GM21390 (cell line): Measurements from ENCODE around the gene NLGN3.

ENCODE experiments used
- ATAC-seq: cut with Tn5 transposase; IDR thresholded peaks from one replicate; pipeline ENCODE4 v1.9.1; 2021; ENCODE audit not compliant: unreplicated experiment

NLGN3 gene

DNA sequence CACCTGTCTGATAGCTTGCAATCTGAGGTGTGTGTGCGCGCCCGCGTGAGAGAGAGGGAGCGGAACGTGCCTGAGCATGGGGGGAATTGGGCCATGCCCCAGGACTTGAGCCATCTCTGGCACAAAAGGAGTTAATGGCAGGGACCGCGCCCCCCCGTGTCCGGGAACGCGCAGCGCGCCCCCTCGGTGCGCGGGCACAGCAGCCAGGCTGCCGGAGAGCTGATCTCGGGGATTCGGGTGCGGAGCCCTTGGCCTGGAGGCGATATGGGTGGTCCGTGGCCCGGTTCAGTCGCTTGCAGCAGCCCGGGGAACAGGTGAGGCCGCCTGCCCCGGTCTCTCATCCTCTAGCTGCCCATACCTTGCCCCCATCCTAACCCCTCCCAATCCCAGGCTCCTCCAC lies at the start of gene NLGN3:
TSS of gene NLGN3 (plus strand) at position 191 of the 400 bp plus-strand sequence. CDS start 2,909 bp downstream, outside the sequence.
- ATAC-seq: no peak

DNA sequence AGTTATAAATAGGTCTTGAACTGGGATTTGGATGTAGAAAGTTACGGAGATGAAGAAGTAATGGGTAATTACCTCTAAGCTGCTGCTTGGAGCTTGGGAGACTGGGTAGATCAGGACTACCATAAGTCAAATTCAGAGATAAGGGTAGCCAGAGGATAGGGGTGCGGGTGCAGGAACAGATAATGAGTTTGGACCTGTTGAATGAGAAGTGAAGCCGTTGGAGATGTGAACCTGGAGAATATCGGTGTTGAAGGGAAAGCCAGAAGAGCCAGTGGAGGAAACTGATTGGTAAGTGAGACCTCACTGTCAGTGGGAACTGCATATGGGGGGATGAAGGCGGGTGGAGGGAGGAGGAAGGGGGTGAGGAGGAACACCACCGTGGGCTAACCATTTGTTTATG lies 49.6 kb upstream of the NLGN3 start:
- ATAC-seq: no peak

DNA sequence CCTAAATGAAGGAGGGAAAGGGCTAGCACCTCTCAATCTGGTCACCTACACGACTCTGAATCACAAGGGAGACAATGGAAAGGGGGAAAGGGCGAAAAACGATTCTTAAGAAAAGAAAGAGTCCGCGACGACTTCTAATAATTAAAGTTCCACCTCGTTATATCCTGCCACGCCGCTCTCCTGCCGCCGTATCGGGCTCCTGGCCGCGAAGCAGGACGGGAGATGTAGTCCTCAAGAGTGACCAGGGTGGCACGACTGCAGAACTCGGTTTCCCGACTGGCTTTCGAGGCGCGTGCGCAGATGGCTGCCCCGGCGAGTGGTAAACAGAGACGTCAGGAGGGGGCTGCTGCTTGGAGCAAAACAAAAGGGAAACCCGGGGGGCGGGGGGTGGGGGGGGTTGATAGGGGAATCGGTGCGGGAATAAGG lies 49.1 kb upstream of the NLGN3 start, which contains the start of gene FOXO4:
TSS of gene FOXO4 (plus strand) at position 297 of the 426 bp plus-strand sequence. CDS start 678 bp downstream, outside the sequence.
- ATAC-seq: peak; percentile 91

DNA sequence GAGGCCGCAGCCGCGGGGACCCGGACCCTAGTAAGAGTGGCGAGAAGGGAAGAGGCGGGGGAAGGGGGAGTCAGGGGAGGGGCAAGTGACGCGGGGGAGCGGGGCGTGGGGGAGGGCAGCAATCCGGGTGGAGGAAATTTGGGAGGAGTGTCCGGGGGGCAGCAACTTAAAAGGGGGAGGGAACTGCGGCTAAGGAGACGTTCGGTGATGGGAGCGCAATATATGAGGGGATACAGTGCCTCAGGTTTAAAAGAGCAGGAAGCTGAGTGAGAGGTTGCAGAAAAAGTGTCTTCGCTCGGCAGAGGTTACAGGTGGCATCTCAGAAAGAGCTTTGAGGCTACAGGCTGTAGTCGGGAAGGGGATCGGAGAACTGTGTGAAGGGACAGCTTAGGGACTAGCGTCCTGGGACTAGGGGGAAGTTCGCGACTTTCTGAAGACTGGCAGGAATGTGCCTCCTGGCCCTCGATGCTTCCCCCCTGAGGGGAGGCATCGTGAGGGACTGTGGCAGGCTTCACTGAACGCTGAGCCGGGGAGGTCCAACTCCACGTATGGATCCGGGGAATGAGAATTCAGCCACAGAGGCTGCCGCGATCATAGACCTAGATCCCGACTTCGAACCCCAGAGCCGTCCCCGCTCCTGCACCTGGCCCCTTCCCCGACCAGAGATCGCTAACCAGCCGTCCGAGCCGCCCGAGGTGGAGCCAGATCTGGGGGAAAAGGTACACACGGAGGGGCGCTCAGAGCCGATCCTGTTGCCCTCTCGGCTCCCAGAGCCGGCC lies 48.5 kb upstream of the NLGN3 start:
- ATAC-seq: peak; percentile 8

DNA sequence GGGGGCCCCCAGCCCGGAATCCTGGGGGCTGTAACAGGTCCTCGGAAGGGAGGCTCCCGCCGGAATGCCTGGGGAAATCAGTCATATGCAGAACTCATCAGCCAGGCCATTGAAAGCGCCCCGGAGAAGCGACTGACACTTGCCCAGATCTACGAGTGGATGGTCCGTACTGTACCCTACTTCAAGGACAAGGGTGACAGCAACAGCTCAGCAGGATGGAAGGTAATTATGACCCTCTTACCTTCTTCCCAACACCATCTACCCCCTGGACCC lies 47.9 kb upstream of the NLGN3 start:
- no peak for ATAC-seq

DNA sequence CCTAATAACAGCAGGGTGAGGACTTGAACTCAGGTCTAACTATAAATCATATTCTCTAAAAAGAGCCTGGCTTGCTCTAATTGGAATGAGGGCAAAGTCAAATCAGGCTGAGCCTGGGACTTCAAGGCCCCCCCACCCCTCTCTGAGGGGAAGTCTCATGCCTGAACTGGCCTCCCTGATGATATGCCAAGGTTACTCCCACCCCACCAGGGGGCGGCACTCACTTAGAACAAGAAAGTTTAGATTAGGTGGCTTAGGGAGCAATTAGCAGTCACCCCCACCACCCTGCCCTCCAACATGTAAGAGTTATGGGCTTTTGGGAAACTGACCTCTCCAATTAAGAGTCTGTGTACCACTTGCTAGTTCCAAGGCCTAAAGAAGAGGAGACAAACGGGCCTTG lies 46.3 kb upstream of the NLGN3 start:
- ATAC-seq: no peak

DNA sequence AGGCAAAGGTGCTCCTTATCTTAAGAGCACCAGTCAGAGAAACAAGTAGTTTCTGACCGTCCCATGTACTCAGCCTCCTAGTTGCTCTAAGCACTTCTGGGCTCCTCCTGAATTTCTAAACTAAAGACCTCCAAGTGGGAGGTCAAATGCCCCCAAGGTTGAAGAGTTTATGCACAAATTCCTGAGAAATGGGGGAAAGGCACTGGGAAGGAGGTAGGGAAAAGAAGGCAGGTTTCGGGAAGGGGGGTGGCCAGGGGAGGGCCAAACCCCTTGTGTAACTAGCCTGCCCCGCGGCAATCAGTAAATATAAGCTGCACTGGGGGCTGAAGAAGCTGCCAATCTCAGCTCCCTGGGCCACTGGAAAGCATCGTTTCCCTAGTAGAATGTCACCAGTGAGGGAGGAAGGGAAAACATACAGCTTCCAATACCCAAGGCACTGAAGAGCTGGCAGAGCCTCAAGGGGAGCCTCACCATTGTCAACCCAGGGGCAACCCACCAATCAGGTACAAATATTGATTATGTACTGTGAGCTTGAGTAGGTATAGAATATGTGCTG lies 45.6 kb upstream of the NLGN3 start:
- no peak for ATAC-seq

DNA sequence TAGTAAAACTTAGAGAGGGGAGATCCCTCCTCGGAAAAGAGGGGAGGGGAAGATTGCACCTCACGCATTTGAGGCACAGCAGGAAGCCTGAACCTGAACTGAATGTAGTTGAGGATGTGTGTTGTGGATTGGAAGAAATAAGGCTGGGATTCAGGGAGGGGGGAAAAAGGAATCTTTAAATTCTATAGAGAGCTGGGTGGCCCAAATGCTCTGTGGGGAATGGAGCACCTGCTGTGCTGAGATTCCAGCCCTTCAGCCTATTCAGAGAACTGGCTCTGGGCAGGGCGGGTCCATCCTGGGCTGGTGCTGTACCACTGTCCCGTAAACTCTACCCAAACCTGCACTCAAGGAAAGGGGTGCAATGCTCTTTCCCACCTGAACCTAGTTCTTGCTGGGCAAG lies 44.9 kb upstream of the NLGN3 start:
- ATAC-seq: no peak

DNA sequence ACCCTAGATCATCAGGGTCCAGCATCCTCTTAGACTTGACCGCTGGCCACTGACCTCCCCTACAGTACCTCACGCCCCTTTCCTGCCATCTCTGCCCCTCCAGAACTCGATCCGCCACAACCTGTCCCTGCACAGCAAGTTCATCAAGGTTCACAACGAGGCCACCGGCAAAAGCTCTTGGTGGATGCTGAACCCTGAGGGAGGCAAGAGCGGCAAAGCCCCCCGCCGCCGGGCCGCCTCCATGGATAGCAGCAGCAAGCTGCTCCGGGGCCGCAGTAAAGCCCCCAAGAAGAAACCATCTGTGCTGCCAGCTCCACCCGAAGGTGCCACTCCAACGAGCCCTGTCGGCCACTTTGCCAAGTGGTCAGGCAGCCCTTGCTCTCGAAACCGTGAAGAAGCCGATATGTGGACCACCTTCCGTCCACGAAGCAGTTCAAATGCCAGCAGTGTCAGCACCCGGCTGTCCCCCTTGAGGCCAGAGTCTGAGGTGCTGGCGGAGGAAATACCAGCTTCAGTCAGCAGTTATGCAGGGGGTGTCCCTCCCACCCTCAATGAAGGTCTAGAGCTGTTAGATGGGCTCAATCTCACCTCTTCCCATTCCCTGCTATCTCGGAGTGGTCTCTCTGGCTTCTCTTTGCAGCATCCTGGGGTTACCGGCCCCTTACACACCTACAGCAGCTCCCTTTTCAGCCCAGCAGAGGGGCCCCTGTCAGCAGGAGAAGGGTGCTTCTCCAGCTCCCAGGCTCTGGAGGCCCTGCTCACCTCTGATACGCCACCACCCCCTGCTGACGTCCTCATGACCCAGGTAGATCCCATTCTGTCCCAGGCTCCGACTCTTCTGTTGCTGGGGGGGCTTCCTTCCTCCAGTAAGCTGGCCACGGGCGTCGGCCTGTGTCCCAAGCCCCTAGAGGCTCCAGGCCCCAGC lies 43.8 kb upstream of the NLGN3 start:
- ATAC-seq: no peak

DNA sequence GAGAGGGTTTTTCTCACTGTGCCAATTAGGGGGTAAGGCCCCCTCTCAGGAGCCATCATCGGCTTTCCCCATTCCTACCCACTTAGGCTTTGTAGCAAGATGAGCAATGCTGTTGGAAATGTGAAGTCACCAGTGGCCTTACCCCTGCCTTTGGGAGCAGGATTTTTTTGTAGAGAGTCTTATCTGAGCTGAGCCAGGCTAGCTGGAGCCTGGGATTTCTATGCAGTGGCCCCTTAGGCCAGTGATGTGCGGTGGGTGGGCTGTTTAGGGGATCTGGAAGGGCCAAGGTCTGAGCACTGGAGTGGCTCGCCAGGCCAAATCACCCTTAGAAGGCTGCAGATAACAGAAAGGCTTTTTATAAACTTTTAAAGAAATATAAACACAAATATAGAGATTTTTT lies 42.3 kb upstream of the NLGN3 start:
- no peak for ATAC-seq

DNA sequence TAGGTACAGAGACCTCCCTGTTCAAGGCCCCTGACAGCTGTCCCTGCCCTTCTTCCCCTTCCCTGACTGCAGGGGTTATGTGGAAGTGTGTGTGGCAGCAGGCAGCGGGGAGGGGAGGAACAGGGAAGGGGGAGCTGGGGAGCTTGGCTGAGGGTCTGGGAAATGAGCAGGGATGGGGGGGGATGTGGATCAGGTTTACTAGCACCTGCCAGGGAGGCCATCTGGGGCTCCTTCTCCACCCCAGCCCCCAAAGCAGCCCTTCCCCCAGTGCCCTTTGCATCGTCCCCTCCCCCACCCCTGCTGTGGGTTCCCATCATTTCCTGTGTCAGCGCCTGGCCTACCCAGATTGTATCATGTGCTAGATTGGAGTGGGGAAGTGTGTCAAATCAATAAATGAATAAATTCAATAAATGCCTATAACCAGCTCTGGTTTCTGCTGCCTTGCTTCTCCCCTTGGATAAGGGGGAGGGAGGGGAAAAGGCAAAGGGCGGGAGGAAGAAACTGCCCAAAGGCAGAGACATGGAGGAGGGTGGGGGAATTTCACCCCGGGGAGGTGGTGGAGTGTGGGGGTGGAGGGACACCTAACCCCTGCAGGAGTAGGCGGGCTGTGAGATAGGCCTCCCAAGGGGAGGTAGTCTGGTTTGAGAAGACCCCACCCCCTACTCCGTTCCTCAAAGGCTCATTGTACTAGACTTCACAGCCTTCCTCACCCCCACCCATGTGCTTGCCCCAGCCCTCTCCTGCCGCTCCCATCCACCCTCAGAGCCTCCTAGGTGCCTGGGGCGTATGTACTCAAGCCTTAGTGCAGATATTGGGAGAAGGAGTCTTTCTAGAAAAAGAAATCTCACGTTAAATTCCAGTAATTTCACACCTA lies 41.3 kb upstream of the NLGN3 start:
- ATAC-seq: no peak

DNA sequence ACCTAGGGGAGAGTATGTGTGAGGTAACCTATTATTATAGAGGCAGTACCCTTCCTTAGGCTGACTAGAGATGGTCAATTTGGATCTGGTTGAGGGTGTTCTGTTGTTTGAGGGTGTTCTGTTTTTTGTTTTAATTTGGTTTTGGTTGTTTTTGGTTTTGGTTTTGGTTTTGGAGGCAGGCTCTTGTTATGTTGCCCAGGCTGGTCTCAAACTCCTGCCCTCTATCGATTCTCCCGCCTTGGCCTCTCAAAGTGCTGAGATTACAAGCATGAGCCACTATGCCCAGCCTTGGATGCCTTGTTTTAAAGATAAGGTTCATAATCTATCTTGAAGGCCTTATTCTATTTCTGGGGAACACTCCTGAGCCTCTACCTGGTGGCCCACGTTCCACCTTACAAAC lies 39.0 kb upstream of the NLGN3 start:
- no peak for ATAC-seq

DNA sequence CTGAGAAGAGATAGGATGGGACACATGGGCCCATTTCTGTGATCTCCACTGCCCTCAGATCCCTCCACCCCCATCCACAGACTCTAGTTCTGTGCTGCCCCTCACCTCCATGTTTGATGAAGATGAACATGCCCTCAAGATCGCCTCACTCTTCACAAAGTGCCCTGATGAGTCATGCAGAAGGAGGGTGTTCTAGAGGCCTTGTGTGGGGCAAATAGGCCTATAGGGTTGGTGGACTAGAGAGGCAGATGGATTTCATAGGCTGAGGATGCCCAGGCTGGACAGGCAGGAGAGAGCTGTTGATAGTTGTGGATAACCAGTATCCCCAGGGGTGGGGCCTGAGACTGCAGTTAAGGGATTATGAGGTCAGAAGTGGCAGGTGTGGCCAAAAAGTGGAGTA lies 38.2 kb upstream of the NLGN3 start, which contains the start of gene CXorf65:
TSS of gene CXorf65 (minus strand) at position 314 of the 400 bp plus-strand sequence. CDS start at position 130, 184 bp downstream.
- ATAC-seq: no peak

DNA sequence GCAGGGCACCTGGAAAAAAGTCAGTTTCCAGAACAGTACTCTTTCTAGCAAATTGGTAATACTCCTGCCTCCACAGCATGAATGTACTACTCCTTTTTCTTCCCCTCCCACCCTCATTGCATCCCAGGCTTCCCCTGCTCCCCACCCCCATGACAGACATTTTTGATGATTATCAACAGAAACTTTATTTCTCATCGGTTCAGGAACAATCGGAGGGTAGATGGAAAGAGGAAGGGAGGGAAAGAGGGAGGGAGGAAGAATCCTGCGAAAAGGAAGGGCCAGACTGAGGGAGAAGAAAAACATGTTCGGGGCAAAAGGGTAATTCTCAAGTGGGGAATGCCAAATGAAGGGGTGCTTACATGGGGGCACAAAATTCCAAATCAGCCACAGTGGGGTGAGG lies 37.4 kb upstream of the NLGN3 start:
- ATAC-seq: no peak

DNA sequence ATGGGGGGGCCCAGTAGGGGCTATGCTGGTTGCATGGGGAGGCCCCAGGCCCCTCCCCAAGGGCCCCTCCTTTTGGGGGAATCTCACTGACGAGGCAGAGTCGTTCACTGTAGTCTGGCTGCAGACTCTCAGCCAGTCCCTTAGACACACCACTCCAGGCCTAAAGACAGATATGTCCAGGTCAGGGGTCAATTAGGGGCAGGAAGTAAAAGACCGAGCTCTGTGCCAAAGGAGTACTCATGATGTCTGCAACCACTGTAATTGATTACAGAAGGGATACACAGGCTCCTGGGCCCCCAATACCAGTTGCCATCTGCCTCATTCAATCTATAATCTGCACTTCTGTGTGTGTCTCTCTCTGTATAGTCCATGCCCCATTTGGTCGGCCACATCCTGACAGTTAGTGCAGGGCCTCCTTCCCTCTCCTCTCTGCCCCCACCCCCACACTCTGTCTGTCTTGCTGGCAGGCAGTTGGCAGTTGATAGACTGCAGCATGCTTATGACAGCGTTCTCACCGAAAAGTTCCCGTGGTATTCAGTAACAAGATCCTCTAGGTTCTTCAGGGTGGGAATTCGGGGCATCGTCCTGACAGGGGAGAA lies 36.8 kb upstream of the NLGN3 start:
- no peak for ATAC-seq

DNA sequence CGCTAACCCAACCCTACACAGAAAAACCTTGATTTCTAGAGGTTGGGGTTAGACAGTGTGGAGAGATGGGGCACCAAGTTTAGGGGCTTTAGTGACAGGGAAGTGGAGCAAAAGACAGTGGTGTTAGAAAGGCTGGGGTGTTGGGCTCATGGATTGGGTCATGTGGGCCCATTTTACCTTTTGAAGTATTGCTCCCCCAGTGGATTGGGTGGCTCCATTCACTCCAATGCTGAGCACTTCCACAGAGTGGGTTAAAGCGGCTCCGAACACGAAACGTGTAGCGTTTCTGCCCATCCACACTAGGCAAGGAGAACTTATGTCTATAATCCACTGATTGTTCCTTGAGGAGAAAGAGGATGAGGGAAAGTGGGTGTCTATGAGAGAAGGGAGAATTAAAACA lies 35.6 kb upstream of the NLGN3 start:
- ATAC-seq: no peak

DNA sequence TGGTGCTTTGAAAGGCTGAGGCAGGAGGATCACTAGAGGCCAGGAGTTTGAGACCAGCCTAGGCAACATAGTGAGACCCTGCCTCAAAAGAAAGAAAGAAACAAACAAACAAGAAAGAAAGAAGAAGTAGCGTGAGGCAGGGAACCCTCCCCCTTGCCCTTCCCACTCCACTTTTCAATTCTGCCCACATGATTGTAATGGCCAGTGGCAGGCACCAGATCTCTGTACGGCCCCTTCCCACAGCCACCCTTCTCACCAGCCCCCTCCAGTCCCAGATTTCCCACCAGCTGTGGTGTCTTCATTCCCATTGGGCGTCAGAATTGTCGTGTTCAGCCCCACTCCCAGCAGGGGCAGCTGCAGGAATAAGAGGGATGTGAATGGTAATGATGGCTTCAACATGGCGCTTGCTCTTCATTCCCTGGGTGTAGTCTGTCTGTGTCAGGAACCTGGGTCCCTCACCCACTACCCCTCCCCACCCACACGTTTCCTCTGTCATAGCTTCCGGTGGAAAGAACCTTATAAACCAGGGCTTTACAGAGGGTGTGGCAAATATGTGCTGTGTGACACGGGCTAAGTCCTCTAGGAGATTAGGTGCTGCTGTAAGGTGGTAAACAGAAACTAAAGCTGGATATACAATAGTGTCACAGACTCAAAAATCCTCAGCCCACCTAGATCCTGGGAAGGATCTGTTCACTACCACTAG lies 33.3 kb upstream of the NLGN3 start, which contains the start of gene IL2RG:
TSS of gene IL2RG (minus strand) at position 437 of the 703 bp plus-strand sequence. CDS start at position 399, 38 bp downstream.
- ATAC-seq: peak; percentile 92

DNA sequence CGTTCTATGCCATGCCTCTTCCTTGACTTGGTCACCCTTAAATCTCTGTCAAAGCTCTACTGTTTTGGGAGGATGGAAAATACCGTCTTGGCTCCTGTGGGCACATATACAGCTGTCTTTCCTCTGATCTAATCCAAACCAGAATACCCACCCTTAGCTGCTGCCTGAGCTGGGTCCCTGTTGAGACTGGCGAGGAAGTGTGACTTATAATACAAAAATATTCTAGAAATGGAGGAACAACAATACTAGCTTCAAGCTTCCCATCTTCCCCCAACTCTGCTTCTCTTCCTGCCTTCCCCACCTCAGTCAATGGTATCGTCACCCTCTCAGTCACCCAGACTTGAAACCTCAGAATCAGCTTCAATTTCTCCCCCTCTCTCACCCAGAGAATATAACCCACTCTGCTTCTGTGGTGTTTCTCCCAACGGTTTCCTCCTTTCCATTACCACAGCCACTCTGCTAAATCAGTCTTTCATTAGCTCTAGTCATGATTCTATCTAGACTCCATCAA lies 32.7 kb upstream of the NLGN3 start:
- ATAC-seq: peak; percentile 21

DNA sequence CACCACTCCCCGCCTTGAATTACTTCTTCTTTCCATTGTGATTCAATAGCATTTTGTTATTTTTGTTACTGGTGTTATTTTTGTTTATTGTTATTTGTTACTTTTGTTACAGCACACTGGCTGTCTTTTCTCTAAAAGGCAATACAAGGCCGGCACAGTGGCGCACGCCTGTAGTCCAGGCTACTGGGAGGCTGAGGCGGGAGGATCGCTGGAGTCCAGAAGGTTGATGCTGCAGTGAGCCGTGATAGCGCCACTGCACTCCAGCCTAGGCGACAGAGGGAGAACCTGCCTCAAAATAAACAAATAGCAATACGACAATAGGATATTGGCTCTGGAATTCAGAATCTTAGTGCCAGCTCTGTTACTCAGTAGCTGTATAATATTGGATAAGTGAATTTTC lies 27.3 kb upstream of the NLGN3 start:
- ATAC-seq: no peak
